Astrocyte (in vitro differentiated cells and primary cell): ENCODE data around the gene CELF4.

Experiments
- CTCF ChIP-seq: IDR thresholded peaks from 2 replicates; pipeline ENCODE4 v1.5.1; 2011; ENCODE audit warnings: low read depth, mild to moderate bottlenecking, inconsistent platforms, low read length, moderate library complexity; ENCODE audit not compliant: insufficient read depth
- EZH2 ChIP-seq: IDR thresholded peaks from 2 replicates; pipeline ENCODE4 v1.6.1; 2012; ENCODE audit warnings: mild to moderate bottlenecking, low read length, inconsistent platforms; ENCODE audit not compliant: insufficient read depth

- TF ChIP-seq CTCF (no peak), EZH2 (no peak)
Observed at GRCh38 chr18:37582261-37582660, 16.7 kb upstream of the CELF4 start.
